K562 treated with DMSO at 1 percent for 24 hours (cell line): Measurements from ENCODE around the gene PHC2. TPM values are rescaled to one million over a fixed set of nuclear protein-coding genes. Genes with fewer than 3 reads are reported as not detected.

Experiments used
- total RNA-seq: library from RNA; unstranded; fragments of 300-600 nt; gene quantifications from 2 replicates; pipeline ENCODE4 v1.2.3, GENCODE V29; 2022; ENCODE audit warnings: low read depth; ENCODE audit not compliant: insufficient read depth

Gene PHC2
- 72.0 and 74.4 TPM in 2 replicates for total RNA-seq

GRCh38 chr1:33430692-33431593 lies at the start of gene PHC2:
Gene PHC2, minus strand, starts transcription at chr1:33431095. Its CDS starts 55,556 bp downstream, at chr1:33375539.

GRCh38 chr1:33472269-33472980 lies 41.5 kb upstream of the PHC2 start, which contains the start of gene ZSCAN20:
Gene ZSCAN20, plus strand, starts transcription at chr1:33472645. Its CDS starts 6,644 bp downstream, at chr1:33479289.

GRCh38 chr1:33320619-33321165 lies 110.2 kb downstream of the PHC2 start, which contains the start of gene A3GALT2:
Gene A3GALT2, minus strand, starts transcription at chr1:33321098. Its CDS starts 0 bp downstream, at chr1:33321098.

Other genes with a start within 250 kb of the PHC2 start
- 9.3 and 9.5 TPM in 2 replicates for gene TRIM62, start 249.1 kb downstream of the PHC2 start, total RNA-seq
- gene ZNF362, start 174.6 kb downstream of the PHC2 start, total RNA-seq: 3.1 and 4.9 TPM in 2 replicates
- gene A3GALT2, start 110.0 kb downstream of the PHC2 start, total RNA-seq: not detected in 2 replicates
- gene ZSCAN20, start 41.5 kb upstream of the PHC2 start, total RNA-seq: 1.8 and 2.7 TPM in 2 replicates